MM.1S (cell line): ENCODE measurements around the gene GOLGA3.
"Not testable (repeated sequence)": the region's sequence is repeated elsewhere in the genome, so short reads cannot be mapped to it uniquely, and the experiment has no call there.

Experiments used
- DNase-seq: peaks from one replicate; pipeline ENCODE4 v3.0.0-alpha.2; 2015
- H2AFZ ChIP-seq: fragments of 300-600 bp; sonication (generic); 2 replicates; pipeline ENCODE4 v1.6.0; 2016; ENCODE audit warnings: antibody characterized with exemption, low read length
- H3F3A ChIP-seq: fragments of 300-600 bp; sonication (generic); 2 replicates; pipeline ENCODE4 v1.6.1; 2016; ENCODE audit warnings: mild to moderate bottlenecking, antibody characterized with exemption, low read length, moderate library complexity, mixed read lengths; ENCODE audit not compliant: insufficient read depth
- H3K27ac ChIP-seq: fragments of 300-600 bp; sonication (generic); 2 replicates; pipeline ENCODE4 v1.5.1; 2016; ENCODE audit warnings: mild to moderate bottlenecking, low read length
- H3K27me3 ChIP-seq: fragments of 300-600 bp; sonication (generic); replicated peaks from 2 replicates; pipeline ENCODE4 v1.6.0; 2016; ENCODE audit warnings: low read length; ENCODE audit not compliant: insufficient read depth
- H3K36me3 ChIP-seq: fragments of 300-600 bp; sonication (generic); replicated peaks from 2 replicates; pipeline ENCODE4 v1.6.1; 2016; ENCODE audit warnings: mild to moderate bottlenecking, low read length, mixed read lengths; ENCODE audit not compliant: insufficient read depth
- H3K4me1 ChIP-seq: fragments of 300-600 bp; sonication (generic); 2 replicates; pipeline ENCODE4 v1.6.1; 2016; ENCODE audit warnings: low read length, mixed read lengths
- H3K4me2 ChIP-seq: fragments of 300-600 bp; sonication (generic); 2 replicates; pipeline ENCODE4 v1.6.0; 2016; ENCODE audit warnings: low read depth, low read length
- H3K4me3 ChIP-seq: fragments of 300-600 bp; sonication (generic); 2 replicates; pipeline ENCODE4 v1.5.1; 2016; ENCODE audit warnings: low read length, mixed read lengths
- H3K79me2 ChIP-seq: fragments of 300-600 bp; sonication (generic); 2 replicates; pipeline ENCODE4 v1.6.1; 2016; ENCODE audit warnings: mixed run types, low read length, mixed read lengths
- H3K9ac ChIP-seq: fragments of 300-600 bp; sonication (generic); 2 replicates; pipeline ENCODE4 v1.6.1; 2016; ENCODE audit warnings: low read length, mixed read lengths
- H3K9me2 ChIP-seq: fragments of 300-600 bp; sonication (generic); replicated peaks from 2 replicates; pipeline ENCODE4 v1.6.1; 2016; ENCODE audit warnings: mild to moderate bottlenecking, low read length, mixed read lengths; ENCODE audit not compliant: insufficient read depth
- H3K9me3 ChIP-seq: fragments of 300-600 bp; sonication (generic); replicated peaks from 2 replicates; pipeline ENCODE4 v1.6.1; 2016; ENCODE audit warnings: mild to moderate bottlenecking, low read length, mixed read lengths; ENCODE audit not compliant: insufficient read depth
- H4K20me1 ChIP-seq: fragments of 300-600 bp; sonication (generic); 2 replicates; pipeline ENCODE4 v1.6.1; 2016; ENCODE audit warnings: mild to moderate bottlenecking, low read length, moderate library complexity, mixed read lengths; ENCODE audit not compliant: insufficient read depth
- CTCF ChIP-seq: fragments of 300-600 bp; sonication (generic); IDR thresholded peaks from 2 replicates; pipeline ENCODE4 v1.5.1; 2016; ENCODE audit warnings: antibody characterized with exemption, low read length, mixed read lengths
- EZH2 ChIP-seq: fragments of 300-600 bp; sonication (generic); optimal IDR thresholded peaks from 2 replicates; pipeline ENCODE3; 2017; ENCODE audit warnings: low read depth, mild to moderate bottlenecking, antibody characterized with exemption, low read length, mixed read lengths
- EZH2phosphoT487 ChIP-seq: fragments of 300-600 bp; sonication (generic); IDR thresholded peaks from 2 replicates; pipeline ENCODE4 v1.6.1; 2018; ENCODE audit warnings: antibody characterized with exemption, low read length

The GOLGA3 gene

GRCh38 chr12:132761032-132761920, 67.4 kb downstream of the GOLGA3 start, which contains the start of gene ANKLE2:
TSS of gene ANKLE2 (minus strand) at chr12:132761832. CDS start at chr12:132761798, 34 bp downstream.
- H3F3A ChIP-seq: no peaks in the 10 kb centered on the region; the same call in 1 of the 2 replicates
- H3K27ac ChIP-seq: peak within 1 kb of the TSS; percentile 84
- TF ChIP-seq EZH2 (no peak), EZH2phosphoT487 (no peak), CTCF (no peak)
- H2AFZ ChIP-seq: peak within 1 kb of the TSS; percentile 70
- H3K79me2 ChIP-seq: peaks cover 31% of the 10 kb centered on the region
- H3K27me3 ChIP-seq: no peaks in the 10 kb centered on the region
- H3K9me2 ChIP-seq: no peaks in the 10 kb centered on the region
- no peaks in the 10 kb centered on the region for H4K20me1 ChIP-seq
- peak within 1 kb of the TSS; percentile 75 for H3K9ac ChIP-seq
- no peaks in the 10 kb centered on the region for H3K4me1 ChIP-seq
- H3K36me3 ChIP-seq: no peaks in the 10 kb centered on the region
- H3K4me3 ChIP-seq: peak within 1 kb of the TSS; percentile 72
- H3K9me3 ChIP-seq: no peaks in the 10 kb centered on the region
- H3K4me2 ChIP-seq: peak within 1 kb of the TSS; percentile 66
- peak; percentile 35 for DNase-seq

- no peaks in the 10 kb centered on the region; the same call in 1 of the 2 replicates for H3K36me3 ChIP-seq
- peaks cover 35% of the 10 kb centered on the region for H3K79me2 ChIP-seq
- H4K20me1 ChIP-seq: no peaks in the 10 kb centered on the region
- no peak overlapping the region for H3K27ac ChIP-seq
- no peak overlapping the region for H2AFZ ChIP-seq
- no peak overlapping the region for H3K9ac ChIP-seq
- TF ChIP-seq EZH2: no peak
- no peak for TF ChIP-seq EZH2phosphoT487
- TF ChIP-seq CTCF: no peak
- no peak overlapping the region for H3K4me3 ChIP-seq
- no peaks in the 10 kb centered on the region; the same call in 1 of the 2 replicates for H3F3A ChIP-seq
- no peaks in the 10 kb centered on the region for H3K9me3 ChIP-seq
- no peaks in the 10 kb centered on the region for H3K4me1 ChIP-seq
- DNase-seq: no peak
- H3K27me3 ChIP-seq: no peaks in the 10 kb centered on the region
- no peaks in the 10 kb centered on the region for H3K9me2 ChIP-seq
- H3K4me2 ChIP-seq: no peak overlapping the region
Measured at GRCh38 chr12:132759359-132759758, 69.3 kb downstream of the GOLGA3 start.

- H3K9me3 ChIP-seq, H3K9ac ChIP-seq, DNase-seq, H3K27me3 ChIP-seq, H3K4me2 ChIP-seq, H3K4me3 ChIP-seq, H2AFZ ChIP-seq, H3K4me1 ChIP-seq, H4K20me1 ChIP-seq, H3K36me3 ChIP-seq, H3K9me2 ChIP-seq, H3F3A ChIP-seq, H3K27ac ChIP-seq: not testable (repeated sequence)
- peaks cover 36% of the 10 kb centered on the region for H3K79me2 ChIP-seq
Measured at GRCh38 chr12:132758825-132759224, 69.8 kb downstream of the GOLGA3 start.
